GM23338 (cell line): Measurements from ENCODE around the gene PRTN3. TPM values are rescaled to one million over a fixed set of nuclear protein-coding genes. Genes with fewer than 3 reads are reported as not detected.

Source experiments
- ATAC-seq: fragments of 200-7000 bp; cut with Tn5 transposase; 3 replicates; pipeline ENCODE4 v1.9.1; 2020
- DNase-seq: peaks from one replicate; pipeline ENCODE4 v3.0.0-alpha.2; 2015; ENCODE audit warnings: low spot score
- H2AFZ ChIP-seq: fragments of 200-600 bp; sonication (generic); 2 replicates; pipeline ENCODE4 v1.8.0; 2016; ENCODE audit warnings: antibody characterized with exemption, mild to moderate bottlenecking, moderate library complexity
- H3F3A ChIP-seq: fragments of 200-600 bp; sonication (generic); replicated peaks from 2 replicates; pipeline ENCODE4 v1.8.0; 2017; ENCODE audit warnings: antibody characterized with exemption, mixed run types, low read depth
- H3K27ac ChIP-seq: fragments of 200-600 bp; sonication (generic); 2 replicates; pipeline ENCODE4 v1.6.1; 2016; ENCODE audit warnings: low read depth
- H3K27me3 ChIP-seq: fragments of 200-600 bp; sonication (generic); 2 replicates; pipeline ENCODE4 v1.8.0; 2016; ENCODE audit warnings: mild to moderate bottlenecking, mixed run types, moderate library complexity; ENCODE audit not compliant: insufficient read depth
- H3K36me3 ChIP-seq: fragments of 200-600 bp; sonication (generic); 2 replicates; pipeline ENCODE4 v1.8.0; 2016; ENCODE audit warnings: mild to moderate bottlenecking; ENCODE audit not compliant: insufficient read depth
- H3K4me1 ChIP-seq: fragments of 200-600 bp; sonication (generic); 2 replicates; pipeline ENCODE4 v1.8.0; 2016; ENCODE audit warnings: mild to moderate bottlenecking, moderate library complexity; ENCODE audit not compliant: insufficient read depth
- H3K4me2 ChIP-seq: fragments of 200-600 bp; sonication (generic); 2 replicates; pipeline ENCODE4 v1.7.1; 2017; ENCODE audit warnings: mixed run types
- H3K4me3 ChIP-seq: fragments of 200-600 bp; sonication (generic); 2 replicates; pipeline ENCODE4 v1.6.1; 2016; ENCODE audit warnings: mixed run types
- H3K79me2 ChIP-seq: fragments of 200-600 bp; sonication (generic); replicated peaks from 2 replicates; pipeline ENCODE4 v1.8.0; 2017; ENCODE audit warnings: mild to moderate bottlenecking; ENCODE audit not compliant: insufficient read depth
- H3K9me2 ChIP-seq: fragments of 200-600 bp; sonication (generic); 2 replicates; pipeline ENCODE4 v1.8.0; 2017; ENCODE audit not compliant: insufficient read depth
- H4K20me1 ChIP-seq: fragments of 200-600 bp; sonication (generic); replicated peaks from 2 replicates; pipeline ENCODE4 v1.8.0; 2017; ENCODE audit warnings: mild to moderate bottlenecking; ENCODE audit not compliant: insufficient read depth
- H3K27ac Mint-ChIP-seq: 2 replicates; pipeline ENCODE4 v1.8.0; 2020; ENCODE audit warnings: inconsistent platforms, mild to moderate bottlenecking, moderate library complexity, mixed read lengths
- H3K27me3 Mint-ChIP-seq: 3 replicates; pipeline ENCODE4 v1.8.0; 2022; ENCODE audit warnings: low read depth, mild to moderate bottlenecking, moderate library complexity, mixed read lengths, inconsistent platforms; ENCODE audit not compliant: insufficient read depth, poor library complexity
- H3K36me3 Mint-ChIP-seq: 3 replicates; pipeline ENCODE4 v1.8.0; 2021; ENCODE audit warnings: low read depth, mild to moderate bottlenecking, inconsistent platforms, moderate library complexity, mixed read lengths
- H3K4me1 Mint-ChIP-seq: 3 replicates; pipeline ENCODE4 v1.8.0; 2020; ENCODE audit warnings: mild to moderate bottlenecking, inconsistent platforms, mixed read lengths
- H3K4me3 Mint-ChIP-seq: 3 replicates; pipeline ENCODE4 v1.8.0; 2021; ENCODE audit warnings: moderate library complexity, mild to moderate bottlenecking, inconsistent platforms, mixed read lengths
- H3K9me3 Mint-ChIP-seq: 3 replicates; pipeline ENCODE4 v1.8.0; 2020; ENCODE audit warnings: moderate library complexity, mild to moderate bottlenecking, inconsistent platforms, mixed read lengths
- CREB1 ChIP-seq: fragments of 250-450 bp; sonication (Bioruptor Pico); IDR thresholded peaks from 2 replicates; pipeline ENCODE4 v1.5.0; 2020; ENCODE audit warnings: low read depth, mild to moderate bottlenecking, moderate library complexity
- CTCF ChIP-seq, 2 experiments: fragments of 200-600 bp in 1 of 2; sonication (generic) in 1 of 2; conservative IDR thresholded peaks; 2 replicates each; pipeline versions ENCODE4 v1.5.1 to v1.6.1; 2016 to 2017; ENCODE audit warnings: antibody characterized with exemption in 2 of 2, low read depth in 2 of 2, mild to moderate bottlenecking in 2 of 2, moderate library complexity in 1 of 2
- ETS1 ChIP-seq: IDR thresholded peaks from 2 replicates; pipeline ENCODE4 v1.6.1; 2016; ENCODE audit warnings: antibody characterized with exemption
- EZH2 ChIP-seq: fragments of 200-600 bp; sonication (generic); IDR thresholded peaks from one replicate; pipeline ENCODE4 v1.8.0; 2017; ENCODE audit warnings: antibody characterized with exemption, mild to moderate bottlenecking, low read depth; ENCODE audit not compliant: unreplicated experiment
- EZH2phosphoT487 ChIP-seq: fragments of 200-600 bp; sonication (generic); IDR thresholded peaks from one replicate; pipeline ENCODE4 v1.8.1; 2018; ENCODE audit warnings: antibody characterized with exemption; ENCODE audit not compliant: unreplicated experiment
- JUNB ChIP-seq: IDR thresholded peaks from one replicate; pipeline ENCODE4 v1.6.1; 2016; ENCODE audit warnings: antibody characterized with exemption; ENCODE audit not compliant: unreplicated experiment
- NANOG ChIP-seq: IDR thresholded peaks from 2 replicates; pipeline ENCODE4 v1.6.1; 2016; ENCODE audit warnings: antibody characterized with exemption, borderline replicate concordance
- POLR2AphosphoS5 ChIP-seq: IDR thresholded peaks from 2 replicates; pipeline ENCODE4 v1.6.1; 2016; ENCODE audit warnings: antibody characterized with exemption, low read depth
- REST ChIP-seq: IDR thresholded peaks from one replicate; pipeline ENCODE4 v1.6.1; 2018; ENCODE audit warnings: antibody characterized with exemption; ENCODE audit not compliant: unreplicated experiment
- STAT1 ChIP-seq: IDR thresholded peaks from one replicate; pipeline ENCODE4 v1.6.1; 2016; ENCODE audit warnings: antibody characterized with exemption; ENCODE audit not compliant: unreplicated experiment
- ZNF114 ChIP-seq: fragments of 250-450 bp; sonication (Bioruptor Pico); IDR thresholded peaks from 2 replicates; pipeline ENCODE4 v1.5.0; 2020; ENCODE audit warnings: mild to moderate bottlenecking, moderate library complexity
- ZNF331 ChIP-seq: fragments of 250-450 bp; sonication (Bioruptor Pico); IDR thresholded peaks from 2 replicates; pipeline ENCODE4 v1.5.0; 2020; ENCODE audit warnings: low read depth, mild to moderate bottlenecking, moderate library complexity
- ZNF462 ChIP-seq: fragments of 250-450 bp; sonication (Bioruptor Pico); IDR thresholded peaks from 2 replicates; pipeline ENCODE4 v1.5.0; 2020; ENCODE audit warnings: mild to moderate bottlenecking, moderate library complexity
- polyA plus RNA-seq: library from polyadenylated mRNA; unstranded; fragments of >200 nt; fragmentation: Nextera tagmentation; extraction: Ambion mirVana; gene quantifications from 2 replicates; pipeline ENCODE4 v1.2.1, GENCODE V29; 2016
- total RNA-seq: library from RNA; depleted of rRNA; stranded (reverse); fragments of >200 nt; shearing (Covaris generic); gene quantifications from 2 replicates; pipeline ENCODE4 v1.2.3, GENCODE V29; 2014

Gene PRTN3
- total and polyA plus RNA-seq, 2 experiments from 2014 or later, result 0.21 to 0.68 TPM

GRCh38 chr19:873084-873483, 32.3 kb downstream of the PRTN3 start:
- H3K4me2 ChIP-seq, result no peak overlapping the region
- H3K27me3 ChIP-seq, result no peaks in the 10 kb centered on the region
- H3K27me3 Mint-ChIP-seq, result peaks cover 28% of the 10 kb centered on the region
- H3K36me3 ChIP-seq, result no peaks in the 10 kb centered on the region; the same call in 1 of the 2 replicates
- TF ChIP-seq ZNF114 (CRISPR knock-in tag) (no peak), ETS1 (no peak), CREB1 (no peak), EZH2phosphoT487 (no peak), POLR2AphosphoS5 (no peak), NANOG (no peak), STAT1 (no peak), REST (no peak), CTCF (conservative IDR thresholded peaks at IDR 0.05; ENCODE audit: low read depth in 2 of 2) (no peak), ZNF462 (CRISPR knock-in tag) (no peak), JUNB (no peak), EZH2 (no peak), ZNF331 (CRISPR knock-in tag) (no peak)
- H3K4me3 ChIP-seq, result no peak overlapping the region
- H3K27ac ChIP-seq, result no peak overlapping the region
- H3K36me3 Mint-ChIP-seq, result peaks cover 46% of the 10 kb centered on the region
- H3K4me1 ChIP-seq, result no peaks in the 10 kb centered on the region
- H3K9me2 ChIP-seq, result no peaks in the 10 kb centered on the region
- no peaks in the 10 kb centered on the region for H4K20me1 ChIP-seq
- no peaks in the 10 kb centered on the region for H3K79me2 ChIP-seq
- ATAC-seq, result peak; percentile 45
- H3K4me3 Mint-ChIP-seq, result no peak overlapping the region
- peaks cover 11% of the 10 kb centered on the region for H3K9me3 Mint-ChIP-seq
- H2AFZ ChIP-seq, result no peak overlapping the region
- H3K4me1 Mint-ChIP-seq, result no peaks in the 10 kb centered on the region
- H3F3A ChIP-seq, result peaks cover 19% of the 10 kb centered on the region
- no peak overlapping the region for H3K27ac Mint-ChIP-seq
- peak; percentile 83 for DNase-seq
